ENCODE measurements around the gene MRPL43. TPM values are rescaled to one million over a fixed set of nuclear protein-coding genes. Genes with fewer than 3 reads are reported as not detected.
A peak's percentile ranks its signal among the peaks of the same experiment; 100 is the strongest.
"Not testable (repeated sequence)": the region's sequence is repeated elsewhere in the genome, so short reads cannot be mapped to it uniquely, and the experiment has no call there.

Gene MRPL43
- total RNA-seq, 2 experiments from 2014 or later = 48.2 to 52.2 TPM

DNA sequence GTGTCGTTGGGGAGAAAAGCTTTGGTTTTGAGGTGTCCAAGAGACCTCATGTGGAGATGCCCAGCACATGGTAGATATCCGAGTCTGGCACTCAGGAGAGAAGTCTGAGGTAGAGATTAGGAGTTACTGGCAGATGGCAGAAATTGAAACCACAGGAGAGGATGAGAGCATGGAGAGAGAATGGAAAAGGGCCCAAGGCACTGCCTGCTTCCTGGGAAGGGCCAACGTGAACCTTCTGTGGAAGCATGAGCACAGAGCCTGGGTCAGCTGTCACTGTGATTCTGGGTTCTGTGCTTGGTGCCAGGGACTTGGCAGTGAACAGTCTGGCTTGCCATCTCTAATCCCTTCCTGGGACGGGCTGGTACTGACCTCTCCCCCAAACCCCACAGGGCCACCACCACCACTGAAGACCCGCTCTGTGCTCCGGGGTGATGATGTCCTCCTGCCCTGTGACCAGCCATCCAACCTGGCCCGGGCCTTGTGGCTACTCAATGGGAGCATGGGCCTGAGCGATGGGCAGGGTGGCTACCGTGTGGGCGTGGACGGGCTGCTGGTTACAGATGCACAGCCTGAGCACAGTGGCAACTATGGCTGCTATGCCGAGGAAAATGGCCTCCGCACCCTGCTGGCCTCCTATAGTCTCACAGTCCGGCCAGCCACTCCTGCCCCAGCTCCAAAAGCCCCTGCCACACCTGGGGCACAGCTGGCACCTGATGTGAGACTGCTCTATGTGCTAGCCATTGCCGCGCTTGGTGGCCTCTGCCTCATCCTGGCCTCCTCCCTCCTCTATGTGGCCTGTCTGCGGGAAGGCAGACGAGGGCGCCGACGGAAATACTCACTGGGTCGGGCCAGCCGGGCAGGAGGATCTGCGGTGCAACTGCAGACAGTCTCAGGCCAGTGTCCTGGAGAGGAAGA is 4.1 kb downstream of the MRPL43 start:
- CTCF ChIA-PET = interaction anchor here (1.1 kb wide), 1 partner anchor 55 kb away, joined by 3 read pairs; no protein-coding TSS in a partner anchor
- no peak for DNase-seq
- Mint-ChIP-seq H3K27ac (no peak overlapping the region), H3K36me3 (peaks cover 4% of the 10 kb centered on the region), H3K27me3 (no peaks in the 10 kb centered on the region), H3K4me3 (no peak overlapping the region), H3K9me3 (ENCODE audit: low read depth) (no peaks in the 10 kb centered on the region), H3K4me1 (peaks cover 21% of the 10 kb centered on the region)
- ATAC-seq = no peak

DNA sequence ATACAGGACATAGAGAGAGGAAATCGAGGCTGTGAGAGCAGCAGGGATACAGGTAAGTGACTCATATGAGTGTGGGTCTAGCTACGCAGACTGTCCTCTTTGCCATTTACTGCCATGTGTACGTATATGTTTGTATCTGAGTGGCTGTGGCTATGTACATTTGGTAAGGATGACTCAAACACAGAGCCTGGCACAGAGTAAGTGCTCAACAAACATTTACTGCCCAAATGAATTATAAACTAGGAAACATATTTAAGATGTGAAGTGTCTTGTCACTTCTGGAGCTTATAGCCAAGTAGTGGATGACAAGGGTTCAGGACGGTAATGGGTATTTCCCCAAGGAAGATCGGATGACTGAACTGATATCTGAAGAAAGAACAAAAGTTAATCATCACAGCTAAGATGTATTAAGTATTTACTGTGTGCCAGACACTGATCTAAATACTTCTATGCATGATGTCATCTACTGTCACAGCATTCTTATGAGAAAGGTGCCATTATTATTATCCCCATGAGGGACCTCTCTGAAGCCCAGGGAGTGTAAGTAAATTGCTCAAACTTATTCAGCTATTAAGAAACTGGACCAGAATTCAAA is 6.0 kb downstream of the MRPL43 start:
- Mint-ChIP-seq H3K36me3 (no peaks in the 10 kb centered on the region), H3K4me1 (peaks cover 8% of the 10 kb centered on the region), H3K4me3 (no peak overlapping the region)

DNA sequence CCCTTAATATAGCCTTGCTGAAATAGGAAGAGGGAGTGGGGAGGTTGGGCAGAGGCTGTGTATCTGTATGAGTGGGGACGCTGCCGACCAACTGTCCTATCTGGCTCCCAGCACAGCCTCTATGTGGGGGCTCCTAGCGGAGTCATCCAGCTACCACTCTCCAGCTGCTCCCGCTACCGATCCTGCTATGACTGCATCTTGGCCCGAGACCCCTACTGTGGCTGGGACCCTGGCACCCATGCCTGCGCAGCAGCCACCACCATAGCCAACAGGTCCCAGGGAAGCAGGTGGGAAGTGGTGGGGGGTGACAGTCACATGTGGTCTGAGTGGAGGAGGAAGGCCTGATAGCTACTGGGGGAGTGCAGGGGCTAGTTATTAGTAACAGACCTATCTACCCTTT is 6.6 kb downstream of the MRPL43 start:
- Mint-ChIP-seq H3K9me3 (ENCODE audit: low read depth) (no peaks in the 10 kb centered on the region), H3K27ac (no peak overlapping the region), H3K36me3 (no peaks in the 10 kb centered on the region), H3K4me1 (peaks cover 2% of the 10 kb centered on the region), H3K27me3 (no peaks in the 10 kb centered on the region), H3K4me3 (no peak overlapping the region)
- DNase-seq (peak; percentile 38), ATAC-seq (no peak)
- CTCF ChIA-PET = interaction anchor here (1.0 to 1.1 kb wide), 2 partner anchors 17 to 33 kb away, joined by 5 to 6 read pairs; no protein-coding TSS in a partner anchor

More for the DNA sequence above, 6.0 kb downstream of the MRPL43 start:
- CTCF ChIA-PET = interaction anchor here (1.0 to 1.1 kb wide), 2 partner anchors 17 to 33 kb away, joined by 5 to 6 read pairs; no protein-coding TSS in a partner anchor
- H3K27ac Mint-ChIP-seq = no peak overlapping the region
- H3K27me3 Mint-ChIP-seq = no peaks in the 10 kb centered on the region
- no peaks in the 10 kb centered on the region for H3K9me3 Mint-ChIP-seq (ENCODE audit: low read depth)
- DNase-seq = no peak
- no peak for ATAC-seq

DNA sequence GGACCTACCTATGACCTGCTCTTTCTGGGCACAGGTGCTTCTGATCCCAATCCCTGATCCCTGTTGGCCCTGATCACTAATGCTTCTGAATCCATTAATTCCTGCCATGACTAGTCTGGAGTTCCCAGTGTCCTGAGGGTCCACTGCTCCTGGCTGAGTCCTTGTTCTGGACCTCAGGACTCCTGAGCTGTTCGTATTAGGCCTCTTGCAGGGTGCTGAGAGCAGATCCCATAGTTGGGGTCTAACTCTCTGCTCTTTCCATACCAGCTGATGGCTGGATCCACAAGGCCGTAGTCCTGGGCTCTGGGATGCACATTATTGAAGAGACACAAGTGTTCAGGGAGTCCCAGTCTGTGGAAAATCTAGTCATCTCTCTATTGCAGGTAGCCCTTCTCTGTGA is 7.0 kb downstream of the MRPL43 start:
- DNase-seq (peak; percentile 25), ATAC-seq (no peak)
- H3K4me3 Mint-ChIP-seq = no peak overlapping the region
- H3K9me3 Mint-ChIP-seq (ENCODE audit: low read depth) = no peaks in the 10 kb centered on the region
- H3K27ac Mint-ChIP-seq = no peak overlapping the region
- CTCF ChIA-PET = no interaction called here
- no peaks in the 10 kb centered on the region for H3K27me3 Mint-ChIP-seq
- no peaks in the 10 kb centered on the region for H3K36me3 Mint-ChIP-seq
- H3K4me1 Mint-ChIP-seq = no peaks in the 10 kb centered on the region

DNA sequence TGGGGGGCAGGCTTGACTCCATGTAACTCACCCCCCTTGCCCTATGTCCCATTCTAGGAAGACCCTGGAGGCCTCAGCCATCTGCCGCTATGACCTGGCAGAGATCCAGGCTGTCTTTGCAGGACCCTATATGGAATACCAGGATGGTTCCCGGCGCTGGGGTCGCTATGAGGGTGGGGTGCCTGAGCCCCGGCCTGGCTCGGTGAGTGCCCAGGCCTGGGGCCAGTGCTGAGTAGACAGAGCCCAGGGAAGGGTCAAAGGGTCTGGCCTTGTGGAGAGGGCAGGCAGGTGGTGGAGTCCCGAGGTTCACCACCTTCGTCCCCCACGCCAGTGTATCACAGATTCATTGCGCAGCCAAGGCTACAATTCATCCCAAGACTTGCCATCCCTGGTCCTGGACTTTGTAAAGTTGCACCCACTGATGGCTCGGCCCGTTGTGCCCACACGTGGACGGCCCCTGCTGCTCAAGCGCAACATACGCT is 7.5 kb downstream of the MRPL43 start:
- H3K9me3 Mint-ChIP-seq (ENCODE audit: low read depth) = no peaks in the 10 kb centered on the region
- no peaks in the 10 kb centered on the region for H3K36me3 Mint-ChIP-seq
- ATAC-seq (no peak), DNase-seq (no peak)
- H3K27ac Mint-ChIP-seq = no peak overlapping the region
- no peak overlapping the region for H3K4me3 Mint-ChIP-seq
- CTCF ChIA-PET = no interaction called here
- H3K27me3 Mint-ChIP-seq = no peaks in the 10 kb centered on the region
- no peaks in the 10 kb centered on the region for H3K4me1 Mint-ChIP-seq

DNA sequence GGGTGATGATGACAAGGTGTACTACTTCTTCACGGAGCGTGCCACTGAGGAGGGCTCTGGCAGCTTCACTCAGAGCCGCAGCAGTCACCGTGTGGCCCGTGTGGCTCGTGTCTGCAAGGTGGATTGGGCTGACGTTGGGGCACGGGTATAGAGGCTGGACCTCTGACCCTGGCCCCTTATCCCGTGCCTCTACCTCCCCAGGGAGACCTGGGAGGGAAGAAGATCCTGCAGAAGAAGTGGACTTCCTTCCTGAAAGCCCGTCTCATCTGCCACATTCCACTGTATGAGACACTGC is 8.4 kb downstream of the MRPL43 start:
- Mint-ChIP-seq H3K9me3 (ENCODE audit: low read depth) (no peaks in the 10 kb centered on the region), H3K4me3 (no peak overlapping the region), H3K27me3 (no peaks in the 10 kb centered on the region), H3K27ac (no peak overlapping the region), H3K4me1 (no peaks in the 10 kb centered on the region), H3K36me3 (no peaks in the 10 kb centered on the region)
- no peak for ATAC-seq
- DNase-seq = no peak
- CTCF ChIA-PET = no interaction called here

DNA sequence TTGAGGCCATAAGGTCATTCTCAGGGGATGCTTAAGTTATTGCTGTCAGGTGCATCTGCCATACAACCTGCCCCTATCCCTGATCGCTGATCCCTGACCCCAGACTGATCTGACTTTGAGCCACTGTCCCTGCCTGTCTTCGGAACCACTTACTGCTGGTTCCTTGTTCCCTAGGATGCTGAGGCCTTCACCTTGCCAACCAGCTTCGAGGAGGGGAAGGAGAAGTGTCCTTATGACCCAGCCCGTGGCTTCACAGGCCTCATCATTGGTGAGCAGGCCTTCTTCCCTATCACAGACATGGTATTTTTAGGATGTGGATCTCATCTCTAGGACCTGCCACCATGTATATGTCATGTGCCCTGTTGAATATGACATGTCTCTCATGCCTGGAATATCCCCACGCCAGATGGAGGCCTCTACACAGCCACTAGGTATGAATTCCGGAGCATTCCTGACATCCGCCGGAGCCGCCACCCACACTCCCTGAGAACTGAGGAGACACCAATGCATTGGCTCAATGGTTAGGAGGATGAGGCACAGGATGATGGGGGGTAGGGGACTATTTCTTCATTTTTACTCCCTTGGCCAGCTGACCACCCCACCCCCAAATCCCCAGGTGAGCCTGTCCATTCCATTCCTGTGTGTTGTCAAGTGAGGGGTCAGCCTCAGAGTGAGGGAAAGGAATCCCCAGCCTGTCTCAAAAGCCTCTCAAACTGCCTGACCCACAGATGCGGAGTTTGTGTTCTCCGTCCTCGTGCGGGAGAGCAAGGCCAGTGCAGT is 9.0 kb downstream of the MRPL43 start:
- no peak overlapping the region for H3K27ac Mint-ChIP-seq
- H3K4me3 Mint-ChIP-seq = no peak overlapping the region
- peak; percentile 34 for DNase-seq
- H3K36me3 Mint-ChIP-seq = no peaks in the 10 kb centered on the region
- ATAC-seq = no peak
- CTCF ChIA-PET = no interaction called here
- no peaks in the 10 kb centered on the region for H3K9me3 Mint-ChIP-seq (ENCODE audit: low read depth)
- no peaks in the 10 kb centered on the region for H3K4me1 Mint-ChIP-seq
- no peaks in the 10 kb centered on the region for H3K27me3 Mint-ChIP-seq

DNA sequence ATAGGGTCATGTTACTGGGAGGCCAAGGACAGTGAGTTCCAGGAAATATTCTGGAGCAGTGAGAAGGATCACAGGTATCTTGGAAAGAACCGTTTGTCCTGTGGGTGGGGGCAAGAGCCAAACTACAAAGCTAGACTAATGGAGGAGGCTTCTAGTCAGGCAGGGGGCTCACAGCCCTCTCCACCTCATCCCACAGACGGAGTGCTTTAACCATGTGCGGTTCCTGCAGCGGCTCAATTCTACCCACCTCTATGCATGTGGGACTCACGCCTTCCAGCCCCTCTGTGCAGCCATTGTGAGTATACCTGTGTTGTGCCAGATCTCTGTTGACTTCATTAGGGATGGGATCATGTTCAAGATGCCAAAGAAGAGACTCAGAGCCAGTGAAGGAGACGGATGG is 9.9 kb downstream of the MRPL43 start:
- ATAC-seq (no peak), DNase-seq (peak; percentile 16)
- H3K27me3 Mint-ChIP-seq = no peaks in the 10 kb centered on the region
- no peaks in the 10 kb centered on the region for H3K9me3 Mint-ChIP-seq (ENCODE audit: low read depth)
- CTCF ChIA-PET = no interaction called here
- no peak overlapping the region for H3K27ac Mint-ChIP-seq
- no peaks in the 10 kb centered on the region for H3K36me3 Mint-ChIP-seq
- no peak overlapping the region for H3K4me3 Mint-ChIP-seq
- no peaks in the 10 kb centered on the region for H3K4me1 Mint-ChIP-seq

DNA sequence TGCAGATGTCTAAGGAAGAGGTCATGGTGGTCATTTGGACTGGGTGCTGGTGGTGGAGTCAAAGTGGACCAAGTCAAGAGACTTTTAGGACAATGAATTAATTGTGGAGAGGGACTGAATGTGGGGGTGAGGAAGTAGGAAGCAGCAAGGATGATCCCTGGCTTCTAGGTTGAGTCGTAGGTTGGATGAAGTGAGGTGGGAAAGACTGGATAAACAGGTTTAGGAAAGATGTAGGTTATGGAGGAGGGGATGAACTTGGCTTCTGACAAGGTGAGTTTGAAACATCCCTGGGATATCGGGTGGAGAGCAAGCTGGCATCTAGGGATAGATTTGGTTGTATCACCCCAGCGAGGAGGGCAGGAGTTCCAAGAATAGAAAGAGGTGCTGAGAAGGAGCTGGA is 10.4 kb downstream of the MRPL43 start:
- no peaks in the 10 kb centered on the region for H3K9me3 Mint-ChIP-seq (ENCODE audit: low read depth)
- CTCF ChIA-PET = no interaction called here
- H3K27me3 Mint-ChIP-seq = no peaks in the 10 kb centered on the region
- no peaks in the 10 kb centered on the region for H3K36me3 Mint-ChIP-seq
- no peaks in the 10 kb centered on the region for H3K4me1 Mint-ChIP-seq
- H3K27ac Mint-ChIP-seq = no peak overlapping the region
- DNase-seq = peak; percentile 23
- ATAC-seq = no peak
- H3K4me3 Mint-ChIP-seq = no peak overlapping the region

DNA sequence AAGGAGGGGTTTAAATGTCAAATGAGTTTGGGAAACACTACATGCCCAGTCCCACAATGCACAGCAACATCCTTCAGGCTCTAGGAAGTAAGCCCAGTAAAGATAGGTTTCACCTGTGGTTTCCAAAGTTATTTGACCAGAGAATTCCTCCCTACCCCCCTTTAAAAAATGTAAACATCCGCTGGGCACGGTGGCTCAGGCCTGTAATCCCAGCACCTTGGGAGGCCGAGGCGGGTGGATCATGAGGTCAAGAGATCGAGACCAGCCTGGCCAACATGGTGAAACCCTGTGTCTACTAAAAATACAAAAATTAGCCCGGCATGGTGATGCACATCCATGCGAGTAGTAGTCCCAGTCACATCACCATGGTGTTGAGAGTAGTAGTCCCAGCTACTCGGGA is 11.9 kb downstream of the MRPL43 start:
- H3K9me3 Mint-ChIP-seq (ENCODE audit: low read depth); CTCF ChIA-PET; H3K4me3 Mint-ChIP-seq; H3K4me1 Mint-ChIP-seq; H3K27me3 Mint-ChIP-seq; H3K27ac Mint-ChIP-seq; ATAC-seq; H3K36me3 Mint-ChIP-seq; DNase-seq: not testable (repeated sequence)

DNA sequence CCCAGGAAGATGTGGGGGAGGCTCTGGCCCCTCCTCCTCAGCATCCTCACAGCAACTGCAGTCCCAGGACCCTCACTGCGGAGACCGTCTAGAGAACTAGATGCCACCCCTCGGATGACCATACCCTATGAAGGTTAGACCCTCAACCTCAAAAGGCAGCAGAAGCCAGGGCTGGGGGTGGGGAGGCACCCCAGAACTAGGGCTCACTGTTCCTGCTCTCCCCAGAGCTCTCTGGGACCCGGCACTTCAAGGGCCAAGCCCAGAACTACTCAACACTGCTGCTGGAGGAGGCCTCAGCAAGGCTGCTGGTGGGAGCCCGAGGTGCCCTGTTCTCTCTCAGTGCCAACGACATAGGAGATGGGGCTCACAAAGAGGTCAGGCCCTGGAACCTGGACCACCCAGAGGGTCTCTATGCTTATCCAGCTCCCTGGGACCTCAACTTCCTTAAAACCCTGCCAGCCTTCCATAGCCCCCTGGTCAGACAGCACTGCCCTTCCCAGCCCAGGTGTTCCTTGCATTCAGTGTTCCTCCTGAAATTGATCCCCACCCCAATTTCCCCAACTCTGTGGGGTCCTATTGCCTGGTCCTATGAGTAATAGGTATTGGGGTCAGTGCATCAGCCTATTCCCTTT is 14.3 kb downstream of the MRPL43 start:
- no peak overlapping the region for H3K4me3 Mint-ChIP-seq
- no peaks in the 10 kb centered on the region for H3K27me3 Mint-ChIP-seq
- H3K9me3 Mint-ChIP-seq (ENCODE audit: low read depth) = no peaks in the 10 kb centered on the region
- CTCF ChIA-PET = interaction anchor here (1.0 kb wide), 1 partner anchor 25 kb away, joined by 3 read pairs; no protein-coding TSS in a partner anchor
- H3K4me1 Mint-ChIP-seq = peaks cover 7% of the 10 kb centered on the region
- H3K27ac Mint-ChIP-seq = no peak overlapping the region
- no peak for DNase-seq
- no peak for ATAC-seq
- H3K36me3 Mint-ChIP-seq = no peaks in the 10 kb centered on the region

DNA sequence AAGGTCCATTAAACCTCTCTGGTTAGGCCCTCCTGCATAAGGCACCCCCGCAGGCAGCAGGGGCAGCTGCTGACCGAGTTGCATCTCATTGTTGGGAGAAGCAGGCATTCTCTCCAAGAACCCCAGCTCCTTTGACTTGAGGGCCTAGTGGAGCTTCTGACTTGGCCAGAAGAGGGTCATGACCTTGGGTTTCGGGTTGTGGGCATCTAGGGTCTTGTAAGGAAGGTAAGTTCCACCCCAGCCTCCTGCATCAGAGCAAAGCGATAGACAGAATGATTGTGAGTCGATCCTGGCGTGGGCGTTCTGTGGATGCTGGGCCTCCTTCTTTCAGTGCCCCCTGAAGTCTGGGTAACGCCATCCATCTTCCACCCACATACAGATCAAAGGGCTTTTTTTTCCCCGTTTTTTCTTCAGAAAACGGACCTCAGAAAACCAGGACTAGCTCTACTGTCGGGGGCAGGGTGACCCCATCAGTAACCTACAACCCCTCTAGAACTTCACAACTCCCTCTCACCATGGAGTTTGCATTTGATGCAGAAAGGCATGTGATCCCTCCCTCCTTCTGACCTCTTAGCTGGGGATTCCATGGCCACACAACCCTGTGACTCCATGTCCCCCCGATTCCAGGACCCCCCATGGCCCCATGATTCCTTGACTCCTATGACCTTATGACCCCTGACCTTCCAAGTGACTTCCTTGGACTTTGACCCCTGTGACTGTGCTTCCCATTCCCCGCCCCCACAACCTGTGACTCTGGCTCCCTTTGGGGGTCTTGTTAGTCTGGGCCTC is 15.0 kb downstream of the MRPL43 start:
- DNase-seq (no peak), ATAC-seq (no peak)
- Mint-ChIP-seq H3K4me3 (no peak overlapping the region), H3K36me3 (no peaks in the 10 kb centered on the region), H3K27me3 (no peaks in the 10 kb centered on the region), H3K27ac (no peak overlapping the region), H3K9me3 (ENCODE audit: low read depth) (no peaks in the 10 kb centered on the region), H3K4me1 (peaks cover 7% of the 10 kb centered on the region)
- CTCF ChIA-PET = interaction anchor here (1.0 kb wide), 1 partner anchor 26 kb away, joined by 3 read pairs; no protein-coding TSS in a partner anchor
